Uterus (tissue), 2 donors: Measurements from ENCODE around the gene CMTM8.

ENCODE experiments used
- POLR2A ChIP-seq, 2 donors: fragments of 450-650 bp; IDR thresholded peaks; one replicate each; pipeline ENCODE4 v1.6.1; 2016; ENCODE audit warnings: antibody characterized with exemption in 2 of 2, mild to moderate bottlenecking in 1 of 2, moderate library complexity in 1 of 2
- TF ChIP-seq, protein P1 (sequence below), 4 experiments: fragments of 200-600 bp in 2 of 4; fragments of 450-650 bp in 2 of 4; sonication (generic) in 2 of 4; IDR thresholded peaks; one replicate each; pipeline ENCODE4 v1.5.1; 2016 to 2019; ENCODE audit warnings: antibody characterized with exemption in 4 of 4, mild to moderate bottlenecking in 2 of 4, moderate library complexity in 1 of 4

DNA sequence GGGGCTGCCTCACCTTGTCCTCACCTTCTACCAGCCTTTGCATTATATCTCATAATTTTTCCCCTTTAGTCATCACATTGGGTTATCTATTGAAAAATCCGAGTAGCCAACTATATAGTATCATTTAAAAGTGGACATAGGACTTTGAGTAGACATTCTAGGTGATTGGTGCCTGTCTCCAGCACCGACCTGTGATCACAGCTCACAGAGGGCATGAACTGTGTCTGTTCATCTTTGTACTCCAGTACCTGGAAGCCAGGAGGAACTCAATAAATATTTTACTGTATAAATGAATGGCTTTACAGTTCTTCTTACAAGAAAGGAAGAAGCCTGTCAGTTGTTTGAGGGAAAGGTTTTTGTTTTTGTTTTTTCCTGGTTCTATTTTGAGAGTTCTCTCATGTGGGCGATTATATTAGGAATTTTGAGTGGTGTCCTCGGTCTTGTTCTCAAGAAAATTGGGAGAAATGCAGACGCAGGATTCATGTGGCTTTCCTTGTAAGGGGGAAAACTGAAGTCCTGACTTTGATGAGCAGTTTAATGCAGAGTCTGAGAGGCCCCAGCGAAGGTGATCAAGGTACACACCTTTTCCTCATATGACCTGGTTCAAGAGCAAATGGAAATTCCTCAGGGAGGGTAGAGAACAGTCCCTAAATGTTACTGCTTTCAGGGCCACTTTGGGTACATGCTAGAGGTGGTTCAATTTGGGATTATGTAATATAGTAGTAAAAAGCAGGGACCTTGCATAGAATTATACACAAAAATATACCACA, 46.1 kb downstream of the CMTM8 start:
- TF ChIP-seq POLR2A (IDR thresholded peaks at IDR 0.05), result no peak
- TF ChIP-seq, protein P1, sequence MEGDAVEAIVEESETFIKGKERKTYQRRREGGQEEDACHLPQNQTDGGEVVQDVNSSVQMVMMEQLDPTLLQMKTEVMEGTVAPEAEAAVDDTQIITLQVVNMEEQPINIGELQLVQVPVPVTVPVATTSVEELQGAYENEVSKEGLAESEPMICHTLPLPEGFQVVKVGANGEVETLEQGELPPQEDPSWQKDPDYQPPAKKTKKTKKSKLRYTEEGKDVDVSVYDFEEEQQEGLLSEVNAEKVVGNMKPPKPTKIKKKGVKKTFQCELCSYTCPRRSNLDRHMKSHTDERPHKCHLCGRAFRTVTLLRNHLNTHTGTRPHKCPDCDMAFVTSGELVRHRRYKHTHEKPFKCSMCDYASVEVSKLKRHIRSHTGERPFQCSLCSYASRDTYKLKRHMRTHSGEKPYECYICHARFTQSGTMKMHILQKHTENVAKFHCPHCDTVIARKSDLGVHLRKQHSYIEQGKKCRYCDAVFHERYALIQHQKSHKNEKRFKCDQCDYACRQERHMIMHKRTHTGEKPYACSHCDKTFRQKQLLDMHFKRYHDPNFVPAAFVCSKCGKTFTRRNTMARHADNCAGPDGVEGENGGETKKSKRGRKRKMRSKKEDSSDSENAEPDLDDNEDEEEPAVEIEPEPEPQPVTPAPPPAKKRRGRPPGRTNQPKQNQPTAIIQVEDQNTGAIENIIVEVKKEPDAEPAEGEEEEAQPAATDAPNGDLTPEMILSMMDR (IDR thresholded peaks at IDR 0.05), result no peak
